HG03571 (cell line): ENCODE data around the gene RESP18.
"Not testable (repeated sequence)": the region's sequence is repeated elsewhere in the genome, so short reads cannot be mapped to it uniquely, and the experiment has no call there.

Experiments used
- ATAC-seq: cut with Tn5 transposase; IDR thresholded peaks from one replicate; pipeline ENCODE4 v1.9.1; 2021; ENCODE audit not compliant: unreplicated experiment

Gene RESP18

GRCh38 chr2:219292616-219293015 lies 39.9 kb downstream of the RESP18 start:
- no peak for ATAC-seq

- no peak for ATAC-seq
These were observed 40.5 kb downstream of the RESP18 start for GRCh38 chr2:219291910-219292490.

- ATAC-seq = no peak
These were observed 41.1 kb downstream of the RESP18 start for GRCh38 chr2:219291394-219291793.

- no peak for ATAC-seq
These were observed 42.0 kb downstream of the RESP18 start for GRCh38 chr2:219290381-219291171.

GRCh38 chr2:219289537-219290361 lies 42.8 kb downstream of the RESP18 start:
- no peak for ATAC-seq

- ATAC-seq = no peak
These were observed 43.4 kb downstream of the RESP18 start for GRCh38 chr2:219289195-219289536.

GRCh38 chr2:219287580-219288265 lies 44.8 kb downstream of the RESP18 start:
- ATAC-seq = no peak

GRCh38 chr2:219287116-219287440 lies 45.5 kb downstream of the RESP18 start:
- not testable (repeated sequence) for ATAC-seq

- no peak for ATAC-seq
These were observed 46.0 kb downstream of the RESP18 start for GRCh38 chr2:219286436-219287115.

GRCh38 chr2:219285894-219286425 lies 46.6 kb downstream of the RESP18 start:
- ATAC-seq = no peak

- no peak for ATAC-seq
These were observed 47.2 kb downstream of the RESP18 start for GRCh38 chr2:219285373-219285735.

- ATAC-seq = no peak
These were observed 47.8 kb downstream of the RESP18 start for GRCh38 chr2:219284501-219285372.

GRCh38 chr2:219282943-219283581 lies 49.5 kb downstream of the RESP18 start:
- no peak for ATAC-seq

- ATAC-seq = no peak
These were observed 50.2 kb downstream of the RESP18 start for GRCh38 chr2:219282375-219282774.

GRCh38 chr2:219281588-219281987 lies 51.0 kb downstream of the RESP18 start:
- ATAC-seq = no peak

GRCh38 chr2:219280651-219281050 lies 51.9 kb downstream of the RESP18 start:
- no peak for ATAC-seq

- no peak for ATAC-seq
These were observed 52.5 kb downstream of the RESP18 start for GRCh38 chr2:219279916-219280516.

GRCh38 chr2:219279151-219279915 lies 53.2 kb downstream of the RESP18 start, which contains the start of gene DNAJB2:
DNAJB2 (plus strand) TSS chr2:219279366; CDS start chr2:219279834, 468 bp downstream.
- ATAC-seq = peak; percentile 83
